GM18505 (cell line): ENCODE measurements around the gene ITGB6.
"Not testable (repeated sequence)": the region's sequence is repeated elsewhere in the genome, so short reads cannot be mapped to it uniquely, and the experiment has no call there.

Experiments
- ATAC-seq: cut with Tn5 transposase; IDR thresholded peaks from one replicate; pipeline ENCODE4 v1.9.1; 2021; ENCODE audit not compliant: unreplicated experiment
- POLR2A ChIP-seq: IDR thresholded peaks from 4 replicates; pipeline ENCODE4 v1.6.1; 2011; ENCODE audit warnings: borderline replicate concordance; ENCODE audit not compliant: insufficient read depth, insufficient read length; ENCODE audit errors: extremely low read depth

The ITGB6 gene

GRCh38 chr2:160145471-160145870 lies 54.6 kb downstream of the ITGB6 start:
- no peak for ATAC-seq
- TF ChIP-seq POLR2A: no peak

GRCh38 chr2:160144280-160144990 lies 55.6 kb downstream of the ITGB6 start:
- no peak for ATAC-seq
- TF ChIP-seq POLR2A: no peak

GRCh38 chr2:160142472-160142871 lies 57.6 kb downstream of the ITGB6 start:
- ATAC-seq: no peak
- TF ChIP-seq POLR2A: no peak

GRCh38 chr2:160141912-160142311 lies 58.2 kb downstream of the ITGB6 start:
- no peak for ATAC-seq
- no peak for TF ChIP-seq POLR2A

GRCh38 chr2:160141419-160141818 lies 58.7 kb downstream of the ITGB6 start:
- TF ChIP-seq POLR2A: no peak
- ATAC-seq: no peak

- TF ChIP-seq POLR2A: no peak
Measured at GRCh38 chr2:160140471-160140870, 59.6 kb downstream of the ITGB6 start.

GRCh38 chr2:160139991-160140390 lies 60.1 kb downstream of the ITGB6 start:
- no peak for TF ChIP-seq POLR2A
- ATAC-seq: no peak

More at GRCh38 chr2:160140471-160140870, 59.6 kb downstream of the ITGB6 start:
- ATAC-seq: no peak

- no peak for TF ChIP-seq POLR2A
- ATAC-seq: no peak
Measured at GRCh38 chr2:160139350-160139749, 60.7 kb downstream of the ITGB6 start.

- TF ChIP-seq POLR2A: no peak
- ATAC-seq: no peak
Measured at GRCh38 chr2:160138406-160138805, 61.7 kb downstream of the ITGB6 start.

- ATAC-seq: no peak
Measured at GRCh38 chr2:160137464-160137863, 62.6 kb downstream of the ITGB6 start.

GRCh38 chr2:160132761-160133160 lies 67.3 kb downstream of the ITGB6 start:
- no peak for TF ChIP-seq POLR2A
- ATAC-seq: no peak

More at GRCh38 chr2:160137464-160137863, 62.6 kb downstream of the ITGB6 start:
- no peak for TF ChIP-seq POLR2A

GRCh38 chr2:160126756-160127155 lies 73.3 kb downstream of the ITGB6 start:
- no peak for ATAC-seq
- no peak for TF ChIP-seq POLR2A

- no peak for ATAC-seq
- TF ChIP-seq POLR2A: no peak
Measured at GRCh38 chr2:160126315-160126714, 73.8 kb downstream of the ITGB6 start.

- no peak for TF ChIP-seq POLR2A
- ATAC-seq: no peak
Measured at GRCh38 chr2:160125828-160126227, 74.2 kb downstream of the ITGB6 start.

- TF ChIP-seq POLR2A: no peak
- no peak for ATAC-seq
Measured at GRCh38 chr2:160125366-160125765, 74.7 kb downstream of the ITGB6 start.

GRCh38 chr2:160124571-160124970 lies 75.5 kb downstream of the ITGB6 start:
- ATAC-seq: no peak
- no peak for TF ChIP-seq POLR2A

GRCh38 chr2:160114721-160115120 lies 85.4 kb downstream of the ITGB6 start:
- ATAC-seq: not testable (repeated sequence)
